OCI-LY3 (cell line): ENCODE results near the gene MOB3C.

Source experiments
- H2AFZ ChIP-seq: fragments of 200-600, 300-600 bp; shearing (Covaris generic); 2 replicates; pipeline ENCODE4 v1.6.0; 2014; ENCODE audit warnings: antibody characterized with exemption, low read depth, low read length
- H3K27ac ChIP-seq: fragments of 200-600, 300-600 bp; sonication (generic); 2 replicates; pipeline ENCODE4 v1.5.1; 2014; ENCODE audit warnings: mild to moderate bottlenecking, low read length, moderate library complexity, mixed read lengths
- H3K27me3 ChIP-seq: fragments of 200-600, 300-600 bp; sonication (generic); 2 replicates; pipeline ENCODE4 v1.6.1; 2014; ENCODE audit warnings: low read depth, low read length, mixed read lengths
- H3K36me3 ChIP-seq: fragments of 200-600, 300-600 bp; sonication (generic); replicated peaks from 2 replicates; pipeline ENCODE3; 2014; ENCODE audit warnings: low read depth, low read length, mixed read lengths
- H3K4me1 ChIP-seq: fragments of 300-600, 200-600 bp; sonication (generic); 2 replicates; pipeline ENCODE4 v1.6.1; 2014; ENCODE audit warnings: low read length, mixed read lengths
- H3K4me2 ChIP-seq: fragments of 200-600, 300-600 bp; sonication (generic); 2 replicates; pipeline ENCODE4 v1.6.1; 2014; ENCODE audit warnings: low read length, mixed read lengths
- H3K4me3 ChIP-seq: fragments of 300-600, 200-600 bp; sonication (generic); 2 replicates; pipeline ENCODE4 v1.5.1; 2014; ENCODE audit warnings: antibody characterized with exemption, mild to moderate bottlenecking, low read length, moderate library complexity
- H3K79me2 ChIP-seq: fragments of 300-600, 200-600 bp; shearing (Covaris generic); 2 replicates; pipeline ENCODE4 v1.6.1; 2014; ENCODE audit warnings: mild to moderate bottlenecking, low read length, mixed read lengths
- H3K9ac ChIP-seq: fragments of 300-600, 200-600 bp; shearing (Covaris generic); 2 replicates; pipeline ENCODE4 v1.6.0; 2014; ENCODE audit warnings: mild to moderate bottlenecking, low read length, moderate library complexity
- H3K9me3 ChIP-seq: fragments of 200-600, 300-600 bp; shearing (Covaris generic); 2 replicates; pipeline ENCODE4 v1.6.1; 2014; ENCODE audit warnings: low read length, mixed read lengths; ENCODE audit not compliant: insufficient read depth
- H4K20me1 ChIP-seq: fragments of 200-600, 300-600 bp; sonication (generic); 2 replicates; pipeline ENCODE4 v1.6.1; 2016; ENCODE audit warnings: low read length, mixed read lengths; ENCODE audit not compliant: insufficient read depth
- CTCF ChIP-seq: fragments of 200-600, 300-600 bp; sonication (generic); IDR thresholded peaks from 2 replicates; pipeline ENCODE4 v1.5.1; 2014; ENCODE audit warnings: antibody characterized with exemption, low read length, low read depth
- EZH2phosphoT487 ChIP-seq: fragments of 200-600 bp; shearing (Covaris generic); IDR thresholded peaks from 2 replicates; pipeline ENCODE4 v1.6.1; 2018; ENCODE audit warnings: antibody characterized with exemption, mixed run types, low read depth

MOB3C gene

GRCh38 chr1:46575300-46575699 is 41.3 kb downstream of the MOB3C start:
- TF ChIP-seq CTCF (no peak), EZH2phosphoT487 (no peak)
- no peaks in the 10 kb centered on the region for H3K4me1 ChIP-seq
- no peaks in the 10 kb centered on the region for H3K36me3 ChIP-seq
- no peak overlapping the region for H3K4me2 ChIP-seq
- H3K9me3 ChIP-seq: no peaks in the 10 kb centered on the region
- H3K9ac ChIP-seq: no peak overlapping the region
- H4K20me1 ChIP-seq: no peaks in the 10 kb centered on the region
- no peak overlapping the region for H3K4me3 ChIP-seq
- no peaks in the 10 kb centered on the region for H3K79me2 ChIP-seq
- H3K27ac ChIP-seq: no peak overlapping the region
- no peaks in the 10 kb centered on the region for H3K27me3 ChIP-seq
- H2AFZ ChIP-seq: no peak overlapping the region

- no peak overlapping the region for H3K9ac ChIP-seq
- H3K4me3 ChIP-seq: no peak overlapping the region
- TF ChIP-seq CTCF: no peak
- TF ChIP-seq EZH2phosphoT487: no peak
- H3K79me2 ChIP-seq: no peaks in the 10 kb centered on the region
- no peaks in the 10 kb centered on the region for H3K36me3 ChIP-seq
- no peaks in the 10 kb centered on the region for H3K9me3 ChIP-seq
- H3K27ac ChIP-seq: no peak overlapping the region
- H3K4me1 ChIP-seq: no peaks in the 10 kb centered on the region
- no peaks in the 10 kb centered on the region for H3K27me3 ChIP-seq
- H2AFZ ChIP-seq: no peak overlapping the region
- no peak overlapping the region for H3K4me2 ChIP-seq
- no peaks in the 10 kb centered on the region for H4K20me1 ChIP-seq
These were observed 44.9 kb downstream of the MOB3C start for GRCh38 chr1:46571691-46572225.

GRCh38 chr1:46569884-46570725 is 46.5 kb downstream of the MOB3C start:
- Histone ChIP-seq H3K27ac (no peak overlapping the region), H2AFZ (no peak overlapping the region), H3K4me1 (no peaks in the 10 kb centered on the region), H3K9me3 (no peaks in the 10 kb centered on the region), H3K9ac (no peak overlapping the region), H3K36me3 (no peaks in the 10 kb centered on the region), H3K79me2 (no peaks in the 10 kb centered on the region), H3K4me3 (no peak overlapping the region), H3K27me3 (no peaks in the 10 kb centered on the region), H3K4me2 (no peak overlapping the region), H4K20me1 (no peaks in the 10 kb centered on the region)
- TF ChIP-seq CTCF: no peak
- no peak for TF ChIP-seq EZH2phosphoT487

- Histone ChIP-seq H2AFZ (no peak overlapping the region), H4K20me1 (no peaks in the 10 kb centered on the region)
- no peak for TF ChIP-seq CTCF
- no peak for TF ChIP-seq EZH2phosphoT487
These were observed 47.5 kb downstream of the MOB3C start for GRCh38 chr1:46569116-46569515.

More at GRCh38 chr1:46569116-46569515, 47.5 kb downstream of the MOB3C start:
- Histone ChIP-seq H3K4me1 (no peaks in the 10 kb centered on the region), H3K27me3 (no peaks in the 10 kb centered on the region), H3K4me3 (no peak overlapping the region), H3K9me3 (no peaks in the 10 kb centered on the region), H3K36me3 (no peaks in the 10 kb centered on the region), H3K27ac (no peak overlapping the region), H3K9ac (no peak overlapping the region), H3K4me2 (no peak overlapping the region), H3K79me2 (no peaks in the 10 kb centered on the region)
